Keratinocyte (primary cell): Measurements from ENCODE around the gene AZIN2. TPM values are rescaled to one million over a fixed set of nuclear protein-coding genes. Genes with fewer than 3 reads are reported as not detected.

Experiments
- DNase-seq: peaks from one replicate; pipeline ENCODE4 v3.0.0-alpha.2; 2011; ENCODE audit warnings: low read depth, missing footprints, low spot score
- FAIRE-seq: peaks from 2 replicates; lab custom pipeline; 2011; peaks lifted over from hg19 to GRCh38; lab: Jason Lieb, UNC
- H2AFZ ChIP-seq: 2 replicates; pipeline ENCODE4 v1.6.0; 2012; ENCODE audit warnings: low read length, control low read depth, inconsistent platforms; ENCODE audit not compliant: control insufficient read depth
- H3K27ac ChIP-seq: 2 replicates; pipeline ENCODE4 v1.5.1; 2011; ENCODE audit warnings: low read length; ENCODE audit not compliant: control insufficient read depth, insufficient read depth
- H3K27me3 ChIP-seq: 3 replicates; pipeline ENCODE4 v1.6.0; 2011; ENCODE audit warnings: low read length; ENCODE audit not compliant: control insufficient read depth, insufficient read depth; ENCODE audit errors: extremely low read depth
- H3K36me3 ChIP-seq, 2 experiments: 2 replicates in 1 of 2; 3 replicates in 1 of 2; pipeline ENCODE4 v1.5.1; 2011; ENCODE audit warnings: low read length in 2 of 2, mild to moderate bottlenecking in 1 of 2; ENCODE audit not compliant: control insufficient read depth in 2 of 2, insufficient read depth in 2 of 2; ENCODE audit errors: extremely low read depth in 1 of 2
- H3K4me1 ChIP-seq: 3 replicates; pipeline ENCODE4 v1.5.1; 2011; ENCODE audit warnings: low read length; ENCODE audit not compliant: control insufficient read depth, insufficient read depth; ENCODE audit errors: extremely low read depth
- H3K4me2 ChIP-seq: 3 replicates; pipeline ENCODE4 v1.6.0; 2011; ENCODE audit warnings: low read depth, low read length; ENCODE audit not compliant: control insufficient read depth, insufficient read depth; ENCODE audit errors: extremely low read depth
- H3K4me3 ChIP-seq, 3 experiments: fragments of 200-600 bp in 1 of 3; sonication (generic) in 1 of 3; 2 replicates in 2 of 3; 3 replicates in 1 of 3; pipeline ENCODE4 v1.5.1; 2011 to 2016; ENCODE audit warnings: low read length in 3 of 3, mild to moderate bottlenecking in 3 of 3, control low read depth in 2 of 3, inconsistent platforms in 1 of 3, low read depth in 1 of 3, mixed read lengths in 1 of 3, mixed run types in 1 of 3, moderate library complexity in 1 of 3; ENCODE audit not compliant: control insufficient read depth in 2 of 3, insufficient read depth in 2 of 3; ENCODE audit errors: extremely low read depth in 1 of 3
- H3K79me2 ChIP-seq: 2 replicates; pipeline ENCODE4 v1.6.0; 2012; ENCODE audit warnings: low read length; ENCODE audit not compliant: control insufficient read depth, insufficient read depth
- H3K9ac ChIP-seq: 3 replicates; pipeline ENCODE4 v1.6.0; 2011; ENCODE audit warnings: low read length; ENCODE audit not compliant: control insufficient read depth, insufficient read depth; ENCODE audit errors: extremely low read depth
- H3K9me1 ChIP-seq: 3 replicates; pipeline ENCODE4 v1.6.0; 2011; ENCODE audit warnings: low read length; ENCODE audit not compliant: control insufficient read depth, insufficient read depth; ENCODE audit errors: extremely low read depth
- H3K9me3 ChIP-seq: 2 replicates; pipeline ENCODE4 v1.5.1; 2012; ENCODE audit warnings: low read depth, low read length; ENCODE audit not compliant: control insufficient read depth
- H4K20me1 ChIP-seq: 3 replicates; pipeline ENCODE4 v1.6.0; 2011; ENCODE audit warnings: low read length; ENCODE audit not compliant: control insufficient read depth, insufficient read depth; ENCODE audit errors: extremely low read depth
- EZH2 ChIP-seq: IDR thresholded peaks from one replicate; pipeline ENCODE4 v1.6.1; 2012; ENCODE audit warnings: inconsistent platforms, mild to moderate bottlenecking, low read length, moderate library complexity
- dilution Hi-C: fragments of 300-500 bp; cut with MboI; formaldehyde crosslinking; loops from one replicate; pipeline ENCODE4 v1.7.0; 2020; ENCODE audit warnings: low sequenced_read_pairs; ENCODE audit not compliant: extremely low pct_ligation_motif_present
- polyA plus RNA-seq, 5 experiments: library from polyadenylated mRNA; depleted of rRNA in 3 of 5; stranded (reverse) in 3 of 5; stranded (forward) in 1 of 5; unstranded in 1 of 5; fragments of >200 nt; gene quantifications; 1 replicate in 1 of 5; 2 replicates in 3 of 5; 3 replicates in 1 of 5; pipeline versions ENCODE4 v1.2.1 to v1.2.3, GENCODE V29; 2011 to 2012; ENCODE audit warnings: missing spikeins in 2 of 5, low read depth in 1 of 5, low replicate concordance in 1 of 5
- TF ChIP-seq, protein P1 (sequence below), 3 experiments: IDR thresholded peaks in 1 of 3; conservative IDR thresholded peaks in 1 of 3; optimal IDR thresholded peaks in 1 of 3; 2 replicates in 2 of 3; 3 replicates in 1 of 3; pipeline versions ENCODE3 to v1.5.1; 2011; ENCODE audit warnings: low read length in 3 of 3, mild to moderate bottlenecking in 3 of 3, moderate library complexity in 2 of 3, control low read depth in 1 of 3, inconsistent platforms in 1 of 3; ENCODE audit not compliant: insufficient read depth in 2 of 3; ENCODE audit errors: extremely low read depth in 1 of 3

The AZIN2 gene
- polyA plus RNA-seq, 1 donor (not counting 4 experiments of a cell fraction or from before 2014, with no cell fraction given): 6.7 TPM

DNA sequence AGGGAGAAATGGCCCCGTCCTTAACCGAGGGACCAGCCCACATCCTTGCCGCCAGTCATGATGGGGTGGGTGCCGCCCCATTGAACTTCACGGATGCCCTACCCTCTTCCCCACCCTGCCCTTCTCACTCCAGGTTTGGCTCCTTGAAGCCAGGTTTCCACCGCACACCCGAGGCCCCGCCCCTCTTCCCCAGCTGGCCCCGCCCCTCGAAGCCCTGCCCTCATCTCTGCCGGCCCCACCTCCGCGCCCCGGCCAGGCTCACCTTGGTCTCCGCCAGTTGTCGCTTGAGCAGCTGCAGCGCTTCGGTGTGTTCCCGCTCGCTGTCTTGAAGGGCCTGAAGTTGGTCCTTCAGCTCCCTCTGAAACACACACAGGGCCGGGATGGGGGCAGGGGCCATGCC is 84.3 kb downstream of the AZIN2 start:
- Histone ChIP-seq H2AFZ (no peak overlapping the region), H3K36me3 (peaks cover 3 to 11% of the 10 kb centered on the region in 2 experiments), H3K27me3 (no peaks in the 10 kb centered on the region), H3K79me2 (no peaks in the 10 kb centered on the region), H4K20me1 (no peaks in the 10 kb centered on the region), H3K27ac (no peak overlapping the region), H3K4me3 (no peak overlapping the region), H3K4me1 (peaks cover 10% of the 10 kb centered on the region), H3K9me1 (no peaks in the 10 kb centered on the region), H3K9me3 (no peaks in the 10 kb centered on the region), H3K9ac (no peak overlapping the region), H3K4me2 (no peak overlapping the region)
- dilution Hi-C loops: no loop called here
- DNase-seq (no peak), FAIRE-seq (no peak)
- no peak for TF ChIP-seq EZH2
- TF ChIP-seq, protein P1, sequence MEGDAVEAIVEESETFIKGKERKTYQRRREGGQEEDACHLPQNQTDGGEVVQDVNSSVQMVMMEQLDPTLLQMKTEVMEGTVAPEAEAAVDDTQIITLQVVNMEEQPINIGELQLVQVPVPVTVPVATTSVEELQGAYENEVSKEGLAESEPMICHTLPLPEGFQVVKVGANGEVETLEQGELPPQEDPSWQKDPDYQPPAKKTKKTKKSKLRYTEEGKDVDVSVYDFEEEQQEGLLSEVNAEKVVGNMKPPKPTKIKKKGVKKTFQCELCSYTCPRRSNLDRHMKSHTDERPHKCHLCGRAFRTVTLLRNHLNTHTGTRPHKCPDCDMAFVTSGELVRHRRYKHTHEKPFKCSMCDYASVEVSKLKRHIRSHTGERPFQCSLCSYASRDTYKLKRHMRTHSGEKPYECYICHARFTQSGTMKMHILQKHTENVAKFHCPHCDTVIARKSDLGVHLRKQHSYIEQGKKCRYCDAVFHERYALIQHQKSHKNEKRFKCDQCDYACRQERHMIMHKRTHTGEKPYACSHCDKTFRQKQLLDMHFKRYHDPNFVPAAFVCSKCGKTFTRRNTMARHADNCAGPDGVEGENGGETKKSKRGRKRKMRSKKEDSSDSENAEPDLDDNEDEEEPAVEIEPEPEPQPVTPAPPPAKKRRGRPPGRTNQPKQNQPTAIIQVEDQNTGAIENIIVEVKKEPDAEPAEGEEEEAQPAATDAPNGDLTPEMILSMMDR (optimal IDR thresholded peaks at IDR 0.05 in 1 of 3, IDR thresholded peaks at IDR 0.05 in 1 of 3, conservative IDR thresholded peaks at IDR 0.05 in 1 of 3; ENCODE audit: extremely low read depth in 1 of 3, insufficient read depth in 2 of 3, low read length in 3 of 3): no peak

GRCh38 chr1:33165809-33166208 is 84.9 kb downstream of the AZIN2 start:
- Histone ChIP-seq H3K79me2 (no peaks in the 10 kb centered on the region), H3K9ac (no peak overlapping the region), H3K4me3 (no peak overlapping the region), H3K27me3 (no peaks in the 10 kb centered on the region), H3K9me1 (no peaks in the 10 kb centered on the region), H3K9me3 (no peaks in the 10 kb centered on the region), H2AFZ (no peak overlapping the region), H4K20me1 (no peaks in the 10 kb centered on the region), H3K36me3 (peaks cover 3 to 12% of the 10 kb centered on the region in 2 experiments), H3K4me2 (no peak overlapping the region), H3K27ac (no peak overlapping the region), H3K4me1 (peaks cover 14% of the 10 kb centered on the region)
- TF ChIP-seq, protein P1 (optimal IDR thresholded peaks at IDR 0.05 in 1 of 3, IDR thresholded peaks at IDR 0.05 in 1 of 3, conservative IDR thresholded peaks at IDR 0.05 in 1 of 3; ENCODE audit: extremely low read depth in 1 of 3, insufficient read depth in 2 of 3, low read length in 3 of 3): no peak
- no peak for TF ChIP-seq EZH2
- no peak for DNase-seq
- FAIRE-seq: no peak
- dilution Hi-C loops: no loop called here
